Activated naive CD4-positive, alpha-beta T cell treated with anti-CD3 and anti-CD28 coated beads, Interleukin-2, amount 50 U/mL, for 16 hours (primary cell): ENCODE data around the gene CAPN7.
A peak's percentile ranks its signal among the peaks of the same experiment; 100 is the strongest.

Source experiments
- DNase-seq: peaks from one replicate; pipeline ENCODE4 v3.0.0-alpha.2; 2020

Gene CAPN7

DNA sequence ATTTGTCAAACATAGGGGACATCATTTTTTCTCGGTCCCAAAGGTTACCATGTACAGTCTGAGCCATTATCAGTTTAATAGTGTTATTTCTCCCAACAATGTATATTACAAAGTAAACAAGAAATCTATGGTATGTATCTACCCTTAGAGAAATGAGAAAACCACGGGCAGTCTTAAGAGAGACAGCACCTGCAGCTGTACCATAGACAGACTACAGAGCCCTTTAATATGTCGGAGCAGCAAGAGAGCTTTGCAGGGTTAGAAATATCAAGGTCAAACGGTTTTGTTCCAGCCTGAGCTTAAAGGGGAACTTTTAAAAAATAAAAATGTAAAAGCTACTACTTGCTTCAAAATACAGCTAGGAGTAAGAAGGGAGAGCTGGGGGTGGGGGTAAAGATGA is 73.2 kb downstream of the CAPN7 start:
- DNase-seq, result no peak

DNA sequence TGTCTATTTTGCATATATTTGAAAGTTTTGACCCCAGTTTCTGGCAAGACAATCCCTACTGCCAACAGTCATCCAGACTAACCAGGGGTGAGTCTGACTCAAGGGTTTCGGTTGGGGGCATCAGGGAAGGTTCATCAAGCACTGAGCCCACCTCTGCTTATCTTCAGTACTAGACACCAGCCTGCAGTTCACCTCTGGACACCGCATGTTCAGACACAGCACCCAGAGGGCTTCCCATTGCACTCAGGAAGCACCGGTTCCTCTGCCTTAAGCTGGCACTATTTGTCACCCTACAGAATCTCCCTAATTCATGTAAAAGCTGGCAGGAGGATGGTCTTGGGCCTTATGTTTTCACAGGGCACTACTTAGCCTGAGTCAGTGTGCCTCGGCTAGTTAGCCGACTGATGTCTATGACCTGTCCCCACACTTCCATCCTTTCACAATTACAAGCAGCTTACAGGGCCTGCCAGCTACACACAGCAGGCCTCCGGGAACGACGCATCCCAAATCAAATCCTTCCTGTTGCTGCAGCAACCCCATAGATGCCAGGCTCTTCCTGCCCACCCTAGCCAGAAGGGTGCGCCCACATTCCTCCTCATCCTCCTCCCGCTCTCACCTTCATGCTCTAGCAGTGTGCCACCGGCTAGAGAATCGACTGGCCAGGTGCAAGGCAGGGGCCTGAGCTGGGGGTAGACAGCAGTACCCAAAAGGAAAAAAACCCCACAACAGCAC is 73.8 kb downstream of the CAPN7 start:
- DNase-seq, result no peak

DNA sequence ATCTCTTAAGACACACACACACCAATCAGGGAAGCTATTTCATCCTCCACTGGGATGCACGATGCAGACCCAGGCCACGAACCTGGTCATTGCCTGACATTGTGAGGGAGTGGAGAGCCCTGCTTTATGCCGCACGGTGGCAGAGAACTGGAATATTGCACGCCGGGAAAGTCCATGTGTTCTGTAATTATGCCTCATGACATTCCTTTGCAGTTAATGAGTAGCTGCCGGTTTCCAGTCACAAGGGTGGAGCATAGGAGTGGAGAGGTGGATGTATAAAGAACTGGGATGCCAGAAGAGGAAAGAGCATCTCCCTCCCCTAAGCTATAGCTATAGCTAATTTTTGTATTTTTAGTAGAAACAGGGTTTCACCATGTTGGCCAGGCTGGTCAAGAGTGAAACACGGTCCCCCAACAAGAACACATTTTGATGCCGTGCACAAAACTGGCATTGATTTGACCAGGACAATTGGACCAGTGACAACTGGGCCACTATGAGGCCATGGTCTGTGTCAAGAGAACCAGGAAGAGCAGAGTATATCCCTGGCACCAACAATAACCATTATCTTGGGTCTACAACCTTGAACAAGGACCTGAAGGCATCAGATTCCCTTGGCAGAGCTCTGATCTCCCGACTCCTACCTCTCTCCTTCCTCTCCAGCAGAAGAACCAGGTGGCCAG is 74.9 kb downstream of the CAPN7 start:
- no peak for DNase-seq

DNA sequence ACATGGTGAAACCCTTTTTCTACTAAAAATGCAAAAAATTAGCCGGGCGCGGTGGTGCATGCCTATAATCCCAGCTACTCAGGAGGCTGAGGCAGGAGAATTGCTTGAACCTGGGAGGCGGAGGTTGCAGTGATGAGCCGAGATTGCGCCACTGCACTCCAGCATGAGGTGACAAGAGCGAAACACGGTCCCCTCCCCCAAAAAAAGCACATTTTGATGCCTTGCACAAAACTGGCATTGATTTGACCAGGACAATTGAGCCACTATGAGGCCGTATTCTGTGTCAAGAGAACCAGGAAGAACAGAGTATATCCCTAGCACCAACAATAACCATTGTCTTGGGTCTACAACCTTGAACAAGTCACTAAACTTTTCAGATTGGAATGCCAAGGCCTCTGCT is 75.8 kb downstream of the CAPN7 start:
- no peak for DNase-seq

DNA sequence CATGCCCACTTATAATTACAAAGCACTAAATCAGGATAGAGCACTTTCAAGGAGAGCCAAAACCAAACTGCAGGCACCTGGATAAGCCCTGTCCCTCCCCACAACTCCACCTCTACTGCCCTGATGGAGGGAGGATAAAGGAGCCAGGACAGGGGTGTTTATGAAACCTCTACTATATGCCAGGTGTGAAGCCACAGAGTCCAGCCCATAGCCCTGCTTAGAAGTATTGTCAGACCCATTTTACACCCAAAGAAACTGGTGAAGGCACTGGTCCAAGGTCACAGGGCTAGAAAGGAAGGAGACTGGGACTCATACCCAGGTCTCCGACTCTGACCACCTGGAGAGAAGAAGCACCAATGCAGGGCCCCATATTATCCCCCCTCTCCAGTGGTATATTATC is 77.7 kb downstream of the CAPN7 start:
- no peak for DNase-seq

DNA sequence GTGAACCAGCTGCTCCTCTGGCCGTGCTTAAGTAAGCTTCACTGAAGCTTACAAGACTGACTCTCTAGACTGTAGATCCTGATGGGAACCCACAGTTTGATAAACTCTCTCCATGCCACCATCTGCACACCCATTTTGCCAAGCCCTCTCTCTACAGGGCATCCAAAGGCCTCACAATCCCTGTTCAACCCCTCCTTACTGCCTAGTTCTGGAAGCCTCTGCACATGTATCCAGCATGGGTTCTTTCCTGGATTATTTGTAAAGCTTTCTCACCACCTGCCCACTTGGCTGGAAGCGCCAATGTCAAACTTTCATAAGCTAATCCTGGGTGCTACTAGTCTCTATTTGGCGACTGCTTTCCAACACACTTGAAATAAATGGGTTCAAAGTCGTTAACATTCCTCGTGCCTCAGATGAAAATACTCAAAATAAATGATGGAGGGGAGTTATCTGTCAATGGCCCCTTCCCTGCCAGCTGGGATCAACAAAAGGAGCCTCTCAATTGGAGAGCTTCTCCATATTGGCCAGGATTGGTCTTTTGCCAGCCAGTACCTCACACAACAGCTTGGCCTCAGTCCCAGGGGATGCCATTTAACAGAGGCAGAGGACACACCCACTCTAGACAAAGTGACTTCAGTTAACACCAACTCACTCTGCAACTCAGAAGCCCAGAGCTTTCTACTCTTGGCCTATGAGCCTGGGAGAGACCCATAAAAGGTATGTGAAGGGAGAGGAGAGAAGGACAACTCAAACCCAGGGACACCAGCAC is 78.3 kb downstream of the CAPN7 start:
- no peak for DNase-seq

DNA sequence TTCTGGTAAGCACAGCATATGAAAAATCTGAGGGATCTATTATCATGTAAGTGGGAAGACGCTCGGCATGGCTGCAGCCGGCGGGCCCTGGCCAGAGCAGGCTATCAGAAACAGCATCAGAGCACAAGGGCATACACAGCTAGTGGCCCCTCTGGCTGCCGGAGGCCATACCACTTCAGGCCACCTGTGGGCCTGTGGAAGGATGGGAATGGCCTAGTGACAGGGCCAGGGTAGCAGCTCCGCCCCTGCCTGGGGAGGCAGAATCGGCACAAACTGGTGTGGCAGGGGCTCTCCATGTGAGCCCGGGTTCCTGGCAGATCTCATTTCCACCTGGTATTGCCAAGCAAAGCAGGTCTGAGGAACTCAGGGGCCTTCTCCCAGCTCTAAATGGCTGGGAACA is 80.0 kb downstream of the CAPN7 start:
- DNase-seq, result no peak

DNA sequence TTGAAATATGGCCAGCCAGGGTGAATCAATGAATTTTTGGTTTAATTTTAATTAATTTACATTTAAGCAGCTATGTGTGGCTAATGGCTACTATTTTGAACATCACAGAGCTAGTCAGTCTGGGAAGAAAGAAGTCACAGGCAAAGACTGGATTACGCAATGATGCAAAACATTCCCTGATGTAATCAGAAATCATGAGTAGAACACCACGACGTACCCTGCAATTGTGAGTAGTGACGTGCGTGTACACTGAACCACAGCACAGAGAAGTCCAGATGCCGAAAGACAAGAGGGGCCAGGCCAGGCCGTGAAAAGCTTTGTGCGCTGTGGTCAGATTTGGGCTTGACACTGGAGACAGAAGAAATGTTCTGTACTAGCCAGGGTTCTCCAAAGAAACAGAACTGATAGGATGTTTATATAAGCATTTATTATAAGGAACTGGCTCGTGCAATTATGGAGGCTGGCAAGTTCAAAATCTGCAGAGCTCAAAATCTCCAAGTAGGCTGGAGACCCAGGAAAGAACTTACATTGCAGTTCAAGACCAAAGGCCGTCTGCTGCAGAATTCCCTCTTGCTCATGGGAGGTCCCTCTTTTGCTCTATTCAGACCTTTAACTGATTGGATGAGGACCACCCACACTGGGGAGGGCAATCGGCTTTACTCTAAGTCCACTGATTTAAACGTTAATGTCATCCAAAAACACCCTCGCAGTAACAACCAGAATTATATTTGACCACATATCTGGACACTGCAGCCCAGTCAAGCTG is 81.7 kb downstream of the CAPN7 start:
- no peak for DNase-seq

DNA sequence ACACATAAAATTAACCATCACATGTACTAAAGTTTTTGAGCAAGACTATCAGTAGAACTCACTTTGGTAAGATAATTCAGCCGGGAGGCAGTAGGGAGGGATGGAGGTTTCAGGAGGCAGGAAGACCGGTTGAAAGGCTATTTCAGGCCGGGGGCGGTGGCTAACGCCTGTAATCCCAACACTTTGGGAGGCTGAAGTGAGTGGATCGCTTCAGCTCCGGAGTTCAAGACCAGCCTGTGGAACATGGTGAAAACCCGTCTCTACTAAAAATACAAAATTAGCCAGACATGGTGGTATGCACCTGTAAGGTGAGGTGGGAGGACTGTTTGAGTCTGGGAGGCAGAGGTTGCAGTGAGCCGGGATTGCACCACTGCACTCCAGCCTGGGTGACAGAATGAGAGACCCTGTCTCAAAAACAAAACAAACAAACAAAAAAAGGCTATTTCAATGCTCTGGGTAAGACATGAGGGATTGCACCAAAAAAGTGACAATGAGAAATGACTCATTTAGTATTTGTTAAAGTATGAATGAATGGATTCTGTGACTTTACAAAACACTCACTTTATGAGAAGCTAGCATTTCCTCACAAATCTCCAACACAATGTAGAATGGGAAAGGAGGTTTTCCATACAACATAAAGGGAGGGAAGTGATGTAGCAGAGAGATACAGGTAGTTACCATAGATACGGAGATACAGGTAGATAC is 82.4 kb downstream of the CAPN7 start:
- DNase-seq, result no peak

DNA sequence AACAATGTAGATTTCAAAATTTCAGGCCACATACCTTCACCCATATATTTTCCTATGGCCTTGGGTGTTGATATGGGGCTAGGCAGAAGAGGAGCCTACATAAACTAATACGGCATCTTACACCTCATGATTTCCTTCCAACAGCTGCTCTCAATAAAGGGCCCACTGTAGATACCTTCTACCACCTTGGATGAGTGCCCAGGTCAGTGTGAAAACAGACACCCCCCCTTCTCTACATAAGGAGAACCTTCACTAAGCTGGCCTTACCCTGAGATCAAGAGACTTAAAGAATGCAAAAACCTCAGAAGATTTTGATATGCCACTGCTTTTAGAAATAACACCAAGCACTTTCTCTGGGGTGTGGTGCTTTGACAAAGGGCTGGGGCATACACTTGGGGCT is 83.6 kb downstream of the CAPN7 start:
- no peak for DNase-seq

DNA sequence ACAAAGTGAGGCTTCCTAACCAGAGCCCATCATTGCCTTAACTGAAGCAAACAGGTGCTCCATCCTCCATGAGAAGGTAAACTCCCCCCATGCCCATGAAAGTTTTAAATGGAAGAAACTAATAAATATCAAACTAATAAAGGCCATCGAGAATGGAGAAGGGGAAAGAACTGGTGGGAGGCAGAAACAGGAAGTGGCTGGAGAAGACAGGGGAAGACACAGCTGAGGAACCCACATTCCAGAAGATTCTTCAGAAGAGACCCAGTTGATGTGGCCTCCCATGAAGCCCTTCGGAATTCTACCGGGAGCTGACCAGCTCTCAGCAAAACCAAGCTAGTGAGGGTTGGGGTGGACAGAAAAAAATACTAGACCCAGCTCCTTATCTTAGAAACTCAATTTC is 84.7 kb downstream of the CAPN7 start:
- DNase-seq, result no peak

DNA sequence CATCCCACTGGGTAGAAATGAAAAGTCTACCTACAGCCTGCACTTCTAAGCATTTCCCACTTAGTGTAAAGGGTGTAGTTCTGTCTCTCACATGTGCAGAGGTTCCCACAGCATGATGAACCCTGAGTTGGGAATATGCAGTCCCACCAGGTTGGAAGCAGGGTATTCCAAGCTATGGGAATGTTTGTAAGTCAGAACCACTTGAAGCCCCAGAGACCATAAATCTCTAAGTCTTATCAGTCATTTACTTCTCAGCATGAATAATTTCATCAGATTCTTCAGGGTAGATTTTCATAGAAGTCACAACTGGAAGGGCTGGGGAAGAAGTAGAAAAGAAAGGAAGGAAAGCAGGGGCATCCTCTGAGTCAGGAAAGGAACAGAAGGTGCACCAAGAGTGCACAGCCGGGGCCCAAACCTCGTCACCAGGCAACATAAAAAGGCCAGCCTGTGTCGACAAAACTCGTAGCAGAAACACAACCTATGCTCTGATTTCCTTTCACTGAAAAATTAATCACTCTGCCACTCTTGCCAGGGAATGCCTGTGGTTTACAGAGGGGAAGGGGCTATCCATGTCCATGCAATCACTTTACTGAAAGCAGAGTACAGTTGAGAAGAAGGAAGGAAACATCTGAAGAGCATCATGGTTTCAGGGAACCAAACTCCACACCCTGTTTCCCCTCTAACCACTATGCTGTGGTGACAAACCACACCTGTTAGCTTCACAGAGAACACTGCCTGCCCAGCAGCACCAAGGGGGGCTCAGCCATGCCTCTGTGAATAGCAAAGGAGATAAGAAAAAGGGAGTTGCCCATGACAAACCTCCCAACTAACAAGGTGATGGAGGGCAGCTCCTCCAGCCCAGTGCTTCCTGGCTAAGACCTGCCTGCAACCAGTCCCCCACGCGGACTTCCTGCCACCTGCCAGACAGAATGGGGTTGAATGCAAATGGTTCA is 85.8 kb downstream of the CAPN7 start:
- peak; percentile 45 for DNase-seq

DNA sequence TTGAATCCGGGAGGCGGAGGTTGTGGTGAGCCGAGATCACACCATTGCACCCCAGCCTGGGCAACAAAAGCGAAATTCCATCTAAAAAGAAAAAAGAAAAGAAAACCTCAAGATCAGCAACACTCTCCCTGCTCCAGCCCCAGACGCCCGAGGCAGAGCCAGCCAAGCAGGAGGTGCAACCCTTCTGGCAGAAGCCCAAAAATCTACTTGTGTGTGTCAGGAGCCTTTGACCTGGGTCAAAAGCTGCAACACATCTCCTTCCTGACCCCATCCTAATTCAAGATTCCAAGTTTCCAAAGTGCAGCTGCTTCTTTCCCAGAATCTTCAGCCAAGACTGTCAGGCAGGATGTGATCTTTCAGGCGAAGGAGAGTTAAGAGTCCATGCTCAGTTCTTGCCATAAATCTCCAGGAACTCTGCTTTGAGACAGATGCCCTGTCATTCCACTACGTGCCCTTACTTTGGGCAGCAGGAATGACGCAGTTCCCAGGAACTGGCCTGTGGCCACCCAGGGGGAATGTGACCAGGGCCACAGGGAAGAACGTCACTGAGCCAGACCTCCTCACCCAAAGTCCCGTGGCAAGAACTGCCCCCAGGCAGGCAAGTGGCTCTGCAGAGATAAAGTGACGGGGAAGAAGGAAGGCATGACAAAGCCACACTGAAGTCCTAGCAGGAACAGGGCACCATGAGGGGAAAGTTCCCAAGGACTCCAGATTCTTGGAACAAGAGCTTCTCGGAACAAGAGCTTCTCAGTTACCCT is 86.9 kb downstream of the CAPN7 start:
- no peak for DNase-seq

DNA sequence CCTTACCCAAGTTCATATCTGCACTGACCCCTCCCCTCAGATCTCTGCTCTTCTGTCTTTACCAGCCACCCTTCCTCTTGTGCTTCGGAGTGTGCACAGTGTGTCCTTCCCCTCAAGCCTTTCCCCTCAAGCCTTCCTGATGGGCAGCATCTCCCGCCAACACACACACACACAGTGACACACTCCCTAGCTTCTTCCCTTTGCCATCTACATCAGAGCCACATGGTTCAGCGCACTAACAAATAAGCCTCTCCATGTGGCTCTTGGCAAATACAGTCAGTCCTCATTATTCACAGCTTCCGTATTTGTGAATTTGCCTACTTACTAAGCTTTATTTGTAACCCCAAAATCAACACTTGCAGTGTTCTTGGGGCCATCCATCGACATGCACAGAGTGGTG is 88.9 kb downstream of the CAPN7 start:
- no peak for DNase-seq

DNA sequence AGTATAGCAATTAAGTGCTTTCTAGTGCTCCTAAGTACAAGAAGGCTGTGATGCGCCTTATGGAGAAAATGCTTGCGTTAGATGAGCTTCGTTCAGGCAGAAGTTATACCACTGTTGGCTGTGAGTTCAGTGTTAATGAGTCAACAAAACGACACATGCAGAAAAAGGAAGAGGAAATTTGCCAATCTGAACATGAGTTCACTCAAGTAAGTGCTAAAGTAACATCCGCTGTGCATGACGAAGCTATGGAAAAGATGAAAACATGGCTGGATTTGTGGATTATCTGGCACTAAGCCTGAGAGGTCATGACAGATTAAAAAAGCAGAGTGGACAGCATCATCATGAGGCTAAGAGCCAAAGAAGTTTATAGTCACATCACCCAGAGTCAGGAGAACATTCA is 89.5 kb downstream of the CAPN7 start:
- no peak for DNase-seq

DNA sequence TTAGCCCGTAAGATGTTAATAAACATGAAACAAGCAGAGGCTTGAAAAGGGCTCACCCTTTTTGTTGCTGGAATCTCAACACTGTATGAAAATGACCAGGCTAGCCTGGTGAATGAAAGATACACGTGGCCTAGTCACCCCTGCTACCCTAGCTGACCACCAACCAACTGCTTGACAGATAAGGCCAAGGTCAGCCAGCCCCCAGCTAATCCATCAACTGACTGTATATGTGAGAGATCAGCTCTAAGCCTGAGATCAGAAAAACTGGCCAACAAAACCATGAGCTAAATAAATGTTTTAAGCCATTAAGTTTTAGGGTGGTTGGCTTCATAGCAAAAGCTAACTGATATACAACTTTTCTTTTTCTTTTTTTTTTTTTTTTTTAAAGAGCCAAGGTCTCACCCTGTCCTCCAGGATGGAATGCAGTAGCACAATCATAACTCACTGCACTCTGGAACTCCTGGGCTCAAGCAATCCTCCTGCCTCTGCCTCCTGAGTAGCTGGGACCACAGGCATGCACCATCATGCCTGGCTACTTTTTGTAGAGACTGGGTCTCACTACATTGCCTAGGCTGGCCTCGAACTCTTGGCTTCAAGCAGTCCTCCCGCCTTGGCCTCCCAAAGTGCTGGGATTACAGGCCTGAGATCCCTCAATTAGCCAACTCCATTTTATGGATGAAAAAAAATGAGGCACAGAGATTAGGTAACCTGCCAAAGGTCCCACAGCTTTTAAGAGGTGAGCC is 91.7 kb downstream of the CAPN7 start:
- DNase-seq, result no peak

DNA sequence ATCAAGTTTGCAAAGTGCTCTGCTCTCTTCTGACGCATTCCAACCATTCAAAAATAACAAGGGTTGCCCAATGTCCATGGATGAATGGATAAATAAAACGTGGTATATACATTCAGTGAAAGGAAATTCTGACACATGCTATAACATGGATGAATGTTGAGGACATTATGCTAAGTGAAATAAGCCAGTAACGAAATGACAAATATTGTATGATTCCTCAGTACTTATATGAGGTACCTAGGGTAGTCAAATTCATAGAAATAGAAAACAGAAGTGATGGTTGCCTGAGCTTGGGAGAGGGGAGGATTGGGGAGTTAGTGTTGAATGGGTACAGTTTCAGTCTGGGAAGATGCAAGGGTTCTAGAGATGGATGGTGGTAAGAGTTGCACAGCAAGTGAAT is 92.5 kb downstream of the CAPN7 start:
- DNase-seq, result no peak

DNA sequence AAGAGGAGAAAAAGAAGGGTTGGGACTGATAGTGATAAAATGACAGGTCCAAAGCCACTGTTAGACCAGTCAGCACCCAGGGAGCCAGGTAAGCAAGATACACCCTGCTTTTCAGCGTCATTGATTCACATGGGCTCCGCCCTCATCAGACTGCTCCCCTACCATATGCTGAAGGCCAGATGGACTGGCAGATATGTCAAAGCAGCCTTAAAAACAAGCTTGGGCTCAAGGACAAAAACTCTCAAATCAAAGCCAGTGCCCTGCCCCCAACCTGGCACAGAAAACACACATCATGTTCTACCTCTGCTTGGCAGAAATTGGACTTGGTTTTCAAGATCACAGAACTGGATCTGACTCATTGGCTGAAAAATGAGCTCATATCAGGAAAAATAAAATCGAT is 93.0 kb downstream of the CAPN7 start:
- no peak for DNase-seq

DNA sequence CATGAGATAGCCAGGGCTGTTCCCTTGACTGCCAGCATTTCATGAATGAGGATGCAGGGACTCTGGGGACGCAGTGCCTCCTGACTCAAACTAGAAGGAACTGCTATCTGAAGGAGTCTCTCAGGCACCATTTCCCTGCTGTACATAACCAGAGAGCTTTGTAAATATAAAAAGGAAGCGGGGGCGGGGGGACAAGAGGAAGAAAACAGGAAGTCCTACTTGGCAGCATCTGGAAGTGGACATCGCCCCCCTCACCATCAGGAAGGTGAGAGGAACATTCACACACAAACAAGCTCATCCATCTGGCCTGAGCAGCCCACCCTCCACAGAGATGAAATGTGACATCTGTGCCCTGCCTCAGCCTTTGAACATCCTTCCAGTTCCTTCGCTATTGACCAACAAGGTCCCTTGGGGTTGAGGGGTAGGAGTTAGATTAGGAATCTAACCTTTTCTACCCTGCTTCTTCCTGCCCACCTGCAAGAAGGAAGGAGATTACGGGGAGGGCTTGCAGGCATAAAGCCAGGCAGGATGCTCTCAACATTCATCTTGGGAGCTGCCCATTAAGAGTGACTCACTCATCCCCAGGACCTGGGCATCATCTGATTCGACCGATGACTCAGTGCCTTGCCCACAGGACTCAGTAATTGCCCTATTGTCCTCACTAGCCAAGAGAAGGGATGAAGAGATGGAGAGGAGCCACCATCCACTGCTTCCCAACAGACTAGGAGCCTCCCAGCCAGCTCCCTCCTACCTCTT is 94.5 kb downstream of the CAPN7 start:
- no peak for DNase-seq
